Lower leg skin (tissue), 3 donors: ENCODE results near the gene TUSC2.

ENCODE experiments used
- POLR2A ChIP-seq, 2 donors: fragments of 450-650 bp; IDR thresholded peaks; one replicate each; pipeline ENCODE4 v1.6.1; 2016 to 2017; ENCODE audit warnings: antibody characterized with exemption in 2 of 2, mild to moderate bottlenecking in 1 of 2, moderate library complexity in 1 of 2
- TF ChIP-seq, protein P1 (sequence below), 3 donors: fragments of 450-650 bp; IDR thresholded peaks; one replicate each; pipeline ENCODE4 v1.5.1; 2016; ENCODE audit warnings: antibody characterized with exemption in 3 of 3, mild to moderate bottlenecking in 3 of 3, moderate library complexity in 2 of 3

GRCh38 chr3:50347187-50347813 lies 19.3 kb upstream of the TUSC2 start:
- no peak for TF ChIP-seq POLR2A (IDR thresholded peaks at IDR 0.05)
- TF ChIP-seq, protein P1, sequence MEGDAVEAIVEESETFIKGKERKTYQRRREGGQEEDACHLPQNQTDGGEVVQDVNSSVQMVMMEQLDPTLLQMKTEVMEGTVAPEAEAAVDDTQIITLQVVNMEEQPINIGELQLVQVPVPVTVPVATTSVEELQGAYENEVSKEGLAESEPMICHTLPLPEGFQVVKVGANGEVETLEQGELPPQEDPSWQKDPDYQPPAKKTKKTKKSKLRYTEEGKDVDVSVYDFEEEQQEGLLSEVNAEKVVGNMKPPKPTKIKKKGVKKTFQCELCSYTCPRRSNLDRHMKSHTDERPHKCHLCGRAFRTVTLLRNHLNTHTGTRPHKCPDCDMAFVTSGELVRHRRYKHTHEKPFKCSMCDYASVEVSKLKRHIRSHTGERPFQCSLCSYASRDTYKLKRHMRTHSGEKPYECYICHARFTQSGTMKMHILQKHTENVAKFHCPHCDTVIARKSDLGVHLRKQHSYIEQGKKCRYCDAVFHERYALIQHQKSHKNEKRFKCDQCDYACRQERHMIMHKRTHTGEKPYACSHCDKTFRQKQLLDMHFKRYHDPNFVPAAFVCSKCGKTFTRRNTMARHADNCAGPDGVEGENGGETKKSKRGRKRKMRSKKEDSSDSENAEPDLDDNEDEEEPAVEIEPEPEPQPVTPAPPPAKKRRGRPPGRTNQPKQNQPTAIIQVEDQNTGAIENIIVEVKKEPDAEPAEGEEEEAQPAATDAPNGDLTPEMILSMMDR (IDR thresholded peaks at IDR 0.05): no peak
